ENCODE data around the gene SENP5. TPM values are rescaled to one million over a fixed set of nuclear protein-coding genes. Genes with fewer than 3 reads are reported as not detected.
"Not testable (repeated sequence)": the region's sequence is repeated elsewhere in the genome, so short reads cannot be mapped to it uniquely, and the experiment has no call there.

Gene SENP5, protein sequence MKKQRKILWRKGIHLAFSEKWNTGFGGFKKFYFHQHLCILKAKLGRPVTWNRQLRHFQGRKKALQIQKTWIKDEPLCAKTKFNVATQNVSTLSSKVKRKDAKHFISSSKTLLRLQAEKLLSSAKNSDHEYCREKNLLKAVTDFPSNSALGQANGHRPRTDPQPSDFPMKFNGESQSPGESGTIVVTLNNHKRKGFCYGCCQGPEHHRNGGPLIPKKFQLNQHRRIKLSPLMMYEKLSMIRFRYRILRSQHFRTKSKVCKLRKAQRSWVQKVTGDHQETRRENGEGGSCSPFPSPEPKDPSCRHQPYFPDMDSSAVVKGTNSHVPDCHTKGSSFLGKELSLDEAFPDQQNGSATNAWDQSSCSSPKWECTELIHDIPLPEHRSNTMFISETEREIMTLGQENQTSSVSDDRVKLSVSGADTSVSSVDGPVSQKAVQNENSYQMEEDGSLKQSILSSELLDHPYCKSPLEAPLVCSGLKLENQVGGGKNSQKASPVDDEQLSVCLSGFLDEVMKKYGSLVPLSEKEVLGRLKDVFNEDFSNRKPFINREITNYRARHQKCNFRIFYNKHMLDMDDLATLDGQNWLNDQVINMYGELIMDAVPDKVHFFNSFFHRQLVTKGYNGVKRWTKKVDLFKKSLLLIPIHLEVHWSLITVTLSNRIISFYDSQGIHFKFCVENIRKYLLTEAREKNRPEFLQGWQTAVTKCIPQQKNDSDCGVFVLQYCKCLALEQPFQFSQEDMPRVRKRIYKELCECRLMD
- total RNA-seq (10 to 100 TPM; 39.6 to 40.9 TPM), polyA plus RNA-seq (9.6 TPM)

DNA sequence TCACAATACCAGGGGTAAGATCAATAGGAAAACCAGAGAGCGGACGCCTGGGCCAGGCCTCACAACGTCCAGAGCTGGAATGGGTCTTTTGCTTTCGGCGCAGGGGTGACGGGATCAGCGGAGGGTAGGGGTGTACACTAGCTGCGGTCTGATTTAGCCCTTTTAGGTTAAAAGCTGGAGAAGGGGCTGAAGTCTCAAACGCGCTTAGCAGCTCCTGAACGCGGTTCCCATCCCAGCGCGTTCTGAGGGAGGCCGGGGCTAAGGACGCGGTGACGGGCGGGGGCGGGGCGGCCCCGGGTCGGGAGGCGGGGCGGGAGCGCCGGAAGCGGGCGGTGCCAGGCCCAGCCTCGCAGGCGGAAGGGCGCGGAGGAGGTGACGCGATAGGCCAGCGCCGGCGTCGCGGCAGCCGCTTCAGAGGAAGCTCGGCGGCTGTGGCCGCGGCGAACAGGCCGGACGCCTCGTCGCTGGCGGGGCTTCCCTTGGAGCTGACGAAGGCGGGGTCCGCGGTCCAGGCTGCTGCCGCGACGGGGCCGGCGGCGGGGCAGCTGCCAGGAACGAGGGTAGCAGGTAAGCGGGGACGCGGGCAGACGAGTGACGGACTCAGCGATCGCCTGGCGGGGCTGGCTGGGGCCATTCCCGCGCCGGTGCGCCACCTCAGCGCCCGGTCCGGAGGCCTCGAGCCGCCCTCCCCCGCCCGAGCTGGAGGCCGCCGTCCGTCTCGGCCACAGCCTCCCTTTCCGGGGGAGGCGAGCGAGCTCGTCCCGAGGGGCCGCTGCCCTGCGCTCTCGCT lies at the start of gene SENP5:
Gene SENP5, plus strand, starts transcription at position 414 of the 790 bp plus-strand sequence. CDS start 17,262 bp downstream, outside the sequence.
- H3K27ac ChIP-seq (ENCODE audit: low read depth, low read length): peak within 1 kb of the TSS; percentile 76
- Mint-ChIP-seq H3K4me1 (peaks cover 26 to 35% (median 30%) of the 10 kb centered on the region in 3 donors), H3K4me3 (peak within 1 kb of the TSS; percentile 93 to 98 (median 95)), H3K27ac (peak within 1 kb of the TSS; percentile 92 to 99 (median 98)), H3K9me3 (no peaks in the 10 kb centered on the region), H3K36me3 (peaks cover 0 to 12% (median 4%) of the 10 kb centered on the region in 3 donors), H3K27me3 (no peaks in the 10 kb centered on the region)
- POLR2A ChIA-PET: interaction anchor here (0.6 to 3.2 kb wide), 7 partner anchors 35 to 924 kb away, joined by 3 to 46 read pairs (median 4); partner anchors contain the start of genes FBXO45, LRCH3, NCBP2 and PAK2
- CTCF ChIA-PET: interaction anchor here (0.6 to 3.1 kb wide), 3 partner anchors 30 to 1005 kb away, joined by 4 to 22 read pairs (median 11); partner anchors contain the start of gene NCBP2
- peak; percentile 85 to 91 (median 86) for DNase-seq
- H3K9me3 ChIP-seq (ENCODE audit: low read length): no peaks in the 10 kb centered on the region
- no peaks in the 10 kb centered on the region for H3K36me3 ChIP-seq (ENCODE audit: insufficient read depth, low read length)
- peaks cover 16% of the 10 kb centered on the region for H3K4me1 ChIP-seq (ENCODE audit: insufficient read depth, low read length)
- H3K4me3 ChIP-seq (ENCODE audit: low read length): peak within 1 kb of the TSS; percentile 86
- no peaks in the 10 kb centered on the region for H3K27me3 ChIP-seq (ENCODE audit: insufficient read depth, low read length, poor library complexity, severe bottlenecking)

DNA sequence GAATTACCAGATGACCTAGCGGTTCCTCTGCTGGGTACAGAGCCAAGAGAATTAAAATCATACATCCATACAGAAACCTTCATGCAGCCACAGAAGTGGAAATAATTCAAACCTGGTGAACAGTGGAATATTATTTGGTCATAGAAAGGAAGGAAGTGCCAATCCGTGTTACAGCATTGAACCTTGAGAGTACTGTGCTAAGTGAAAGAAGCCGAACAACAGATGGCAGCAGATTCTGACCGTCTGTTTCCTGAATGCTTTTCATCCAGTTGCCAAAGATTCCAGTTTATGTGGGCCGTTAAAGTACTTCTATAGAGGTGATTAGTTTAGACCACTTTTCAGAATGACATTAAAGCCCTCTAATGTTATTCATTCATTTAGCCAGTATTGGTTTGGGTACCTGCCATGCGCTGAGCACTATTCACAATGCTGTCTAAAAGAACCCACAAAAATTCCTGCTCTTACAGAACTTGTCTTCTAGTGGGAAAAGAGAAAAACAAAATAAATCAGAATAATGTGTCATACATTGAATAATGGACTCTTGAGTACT lies 45.8 kb upstream of the SENP5 start:
- Histone ChIP-seq H3K36me3 (ENCODE audit: insufficient read depth, low read length) (peaks cover 44% of the 10 kb centered on the region), H3K27me3 (ENCODE audit: insufficient read depth, low read length, poor library complexity, severe bottlenecking) (no peaks in the 10 kb centered on the region), H3K9me3 (ENCODE audit: low read length) (no peaks in the 10 kb centered on the region), H3K4me1 (ENCODE audit: insufficient read depth, low read length) (no peaks in the 10 kb centered on the region), H3K4me3 (ENCODE audit: low read length) (no peak overlapping the region), H3K27ac (ENCODE audit: low read depth, low read length) (no peak overlapping the region)
- ChIA-PET CTCF (interaction anchor here (0.9 kb wide), 1 partner anchor 15 kb away, joined by 3 read pairs; no protein-coding TSS in a partner anchor), POLR2A (no interaction called here)
- H3K4me3 Mint-ChIP-seq: no peak overlapping the region
- H3K4me1 Mint-ChIP-seq: no peaks in the 10 kb centered on the region
- H3K27me3 Mint-ChIP-seq: no peaks in the 10 kb centered on the region
- no peaks in the 10 kb centered on the region for H3K9me3 Mint-ChIP-seq
- H3K36me3 Mint-ChIP-seq: peaks cover 6 to 78% (median 16%) of the 10 kb centered on the region in 3 donors
- H3K27ac Mint-ChIP-seq: peak overlapping the region in 3 of 8 donors; percentile 8 to 74 (median 60)
- no peak for DNase-seq

DNA sequence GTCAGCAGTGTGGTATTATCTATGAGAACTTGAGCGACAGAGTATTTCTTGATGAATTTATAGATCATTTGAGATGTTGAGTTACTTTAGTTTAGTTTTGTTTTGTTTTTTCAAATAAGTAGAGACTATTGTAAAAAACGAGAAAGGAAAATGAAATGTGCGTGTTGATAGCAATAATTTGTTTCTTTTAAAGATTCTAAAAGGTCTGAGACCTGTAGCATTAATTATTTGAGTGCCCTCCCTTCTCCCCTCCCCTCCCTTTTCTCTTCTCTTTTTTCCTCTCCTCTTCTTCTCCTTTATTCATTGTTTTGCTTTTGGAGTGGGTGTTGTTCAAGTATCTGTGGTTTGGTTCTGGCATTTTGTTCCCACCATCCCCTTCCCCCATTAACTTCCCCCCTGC lies 38.1 kb upstream of the SENP5 start:
- H3K9me3 Mint-ChIP-seq; CTCF ChIA-PET; H3K9me3 ChIP-seq (ENCODE audit: low read length); DNase-seq; H3K27ac ChIP-seq (ENCODE audit: low read depth, low read length); H3K4me1 Mint-ChIP-seq; H3K36me3 ChIP-seq (ENCODE audit: insufficient read depth, low read length); H3K27me3 ChIP-seq (ENCODE audit: insufficient read depth, low read length, poor library complexity, severe bottlenecking); H3K4me3 ChIP-seq (ENCODE audit: low read length); POLR2A ChIA-PET; H3K4me1 ChIP-seq (ENCODE audit: insufficient read depth, low read length); H3K4me3 Mint-ChIP-seq; H3K27me3 Mint-ChIP-seq: not testable (repeated sequence)
- Mint-ChIP-seq H3K27ac (peak overlapping the region in 3 of 8 donors; percentile 23 to 64 (median 35)), H3K36me3 (peaks cover 0 to 56% (median 5%) of the 10 kb centered on the region in 3 donors)

DNA sequence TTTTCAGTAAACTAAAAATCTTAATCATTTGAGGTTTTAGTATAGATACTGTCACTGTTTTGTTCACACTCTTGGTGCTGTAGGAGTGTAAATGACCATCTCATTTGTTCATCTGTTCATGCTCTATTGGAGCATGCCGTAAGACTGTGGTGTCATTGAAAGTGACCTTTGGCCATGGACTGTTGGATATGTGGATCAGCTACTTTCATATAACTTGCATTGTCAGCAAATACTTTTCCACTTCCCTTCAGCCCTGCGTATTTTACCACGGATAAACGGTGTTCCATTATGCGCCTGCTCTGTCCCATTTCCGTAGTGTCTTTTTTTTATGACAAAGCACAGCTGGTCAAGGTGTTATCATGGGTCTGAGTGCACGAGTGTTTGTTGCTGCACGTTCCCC lies 32.6 kb upstream of the SENP5 start:
- Histone ChIP-seq H3K4me1 (ENCODE audit: insufficient read depth, low read length) (no peaks in the 10 kb centered on the region), H3K27ac (ENCODE audit: low read depth, low read length) (no peak overlapping the region), H3K27me3 (ENCODE audit: insufficient read depth, low read length, poor library complexity, severe bottlenecking) (no peaks in the 10 kb centered on the region), H3K36me3 (ENCODE audit: insufficient read depth, low read length) (no peaks in the 10 kb centered on the region), H3K4me3 (ENCODE audit: low read length) (no peak overlapping the region), H3K9me3 (ENCODE audit: low read length) (no peaks in the 10 kb centered on the region)
- no peak overlapping the region for H3K4me3 Mint-ChIP-seq
- H3K36me3 Mint-ChIP-seq: peaks cover 0 to 18% (median 0%) of the 10 kb centered on the region in 3 donors
- peak overlapping the region in 1 of 8 donors; percentile 76 for H3K27ac Mint-ChIP-seq
- peaks cover 0 to 3% (median 2%) of the 10 kb centered on the region in 3 donors for H3K4me1 Mint-ChIP-seq
- no peaks in the 10 kb centered on the region for H3K9me3 Mint-ChIP-seq
- no peak for DNase-seq
- ChIA-PET POLR2A (interaction anchor here (0.6 kb wide), 2 partner anchors 16 to 34 kb away, joined by 3 read pairs; no protein-coding TSS in a partner anchor), CTCF (no interaction called here)
- H3K27me3 Mint-ChIP-seq: no peaks in the 10 kb centered on the region

DNA sequence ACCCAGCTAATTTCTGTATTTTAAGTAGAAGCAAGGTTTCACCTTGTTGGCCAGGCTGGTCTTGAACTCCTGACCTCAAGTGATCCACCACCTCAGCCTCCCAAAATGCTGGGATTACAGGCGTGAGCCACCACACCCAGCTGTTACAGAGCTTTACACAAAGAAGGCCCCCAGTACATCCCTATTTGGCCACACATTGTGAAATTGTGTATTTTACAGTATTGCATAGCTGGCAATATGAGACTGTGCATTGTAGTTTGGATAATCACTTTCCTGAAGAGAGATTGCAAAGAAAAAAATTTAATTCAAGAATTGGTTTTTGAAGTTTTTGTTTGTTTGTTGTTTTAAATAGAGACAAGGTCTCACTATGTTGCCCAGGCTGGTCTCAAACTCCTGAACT lies 31.1 kb upstream of the SENP5 start:
- H3K36me3 ChIP-seq (ENCODE audit: insufficient read depth, low read length); H3K4me3 ChIP-seq (ENCODE audit: low read length); H3K27me3 ChIP-seq (ENCODE audit: insufficient read depth, low read length, poor library complexity, severe bottlenecking); H3K36me3 Mint-ChIP-seq; H3K27me3 Mint-ChIP-seq; H3K4me1 Mint-ChIP-seq; H3K4me3 Mint-ChIP-seq; H3K27ac Mint-ChIP-seq; H3K9me3 ChIP-seq (ENCODE audit: low read length); H3K27ac ChIP-seq (ENCODE audit: low read depth, low read length); H3K4me1 ChIP-seq (ENCODE audit: insufficient read depth, low read length); DNase-seq; H3K9me3 Mint-ChIP-seq: not testable (repeated sequence)
- CTCF ChIA-PET: interaction anchor here (1.2 to 4.6 kb wide), 5 partner anchors 16 to 138 kb away, joined by 4 to 31 read pairs (median 11); partner anchors contain the start of genes NCBP2 and SENP5
- POLR2A ChIA-PET: interaction anchor here (0.6 kb wide), 1 partner anchor 126 kb away, joined by 9 read pairs; no protein-coding TSS in a partner anchor

DNA sequence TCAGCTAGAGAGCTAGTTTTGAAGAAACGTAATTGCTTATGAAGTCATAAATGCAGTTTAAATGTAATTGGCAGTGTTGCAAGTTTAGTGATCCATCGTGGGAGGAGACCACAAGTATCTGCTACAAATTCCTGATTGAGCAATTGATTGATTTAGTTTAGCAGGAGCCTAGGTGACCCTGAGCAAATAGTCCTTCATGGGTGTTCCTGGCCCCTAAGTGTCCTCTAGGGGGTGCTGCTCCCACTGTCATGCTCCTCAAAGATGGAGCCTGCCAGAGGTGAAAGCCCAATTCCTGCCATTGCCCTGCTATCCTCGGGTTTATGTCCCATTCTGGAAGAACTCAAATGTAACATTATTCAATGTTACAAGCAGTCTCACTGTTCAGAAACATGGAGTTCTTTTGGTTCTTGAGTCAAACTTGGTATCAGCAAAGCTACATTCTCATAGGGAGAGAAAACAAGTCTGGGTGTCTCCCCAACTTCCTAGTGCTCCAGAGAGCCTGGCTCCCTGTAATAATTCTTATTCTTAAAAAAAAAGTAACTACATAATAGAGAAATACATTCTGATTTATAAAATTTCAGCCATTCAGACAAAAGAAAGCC lies 29.8 kb upstream of the SENP5 start:
- Histone ChIP-seq H3K27ac (ENCODE audit: low read depth, low read length) (no peak overlapping the region), H3K4me3 (ENCODE audit: low read length) (no peak overlapping the region), H3K27me3 (ENCODE audit: insufficient read depth, low read length, poor library complexity, severe bottlenecking) (no peaks in the 10 kb centered on the region), H3K9me3 (ENCODE audit: low read length) (no peaks in the 10 kb centered on the region), H3K36me3 (ENCODE audit: insufficient read depth, low read length) (no peaks in the 10 kb centered on the region), H3K4me1 (ENCODE audit: insufficient read depth, low read length) (no peaks in the 10 kb centered on the region)
- DNase-seq: peak; percentile 59 to 82 (median 62)
- Mint-ChIP-seq H3K9me3 (no peaks in the 10 kb centered on the region), H3K27ac (peak overlapping the region in 1 of 8 donors; percentile 5), H3K4me1 (peaks cover 0 to 3% (median 2%) of the 10 kb centered on the region in 3 donors), H3K27me3 (no peaks in the 10 kb centered on the region), H3K36me3 (no peaks in the 10 kb centered on the region), H3K4me3 (no peak overlapping the region)
- ChIA-PET POLR2A (no interaction called here), CTCF (interaction anchor here (0.9 to 4.6 kb wide), 9 partner anchors 15 to 192 kb away, joined by 3 to 31 read pairs (median 4); partner anchors contain the start of genes MELTF, NCBP2, PIGZ and SENP5)

DNA sequence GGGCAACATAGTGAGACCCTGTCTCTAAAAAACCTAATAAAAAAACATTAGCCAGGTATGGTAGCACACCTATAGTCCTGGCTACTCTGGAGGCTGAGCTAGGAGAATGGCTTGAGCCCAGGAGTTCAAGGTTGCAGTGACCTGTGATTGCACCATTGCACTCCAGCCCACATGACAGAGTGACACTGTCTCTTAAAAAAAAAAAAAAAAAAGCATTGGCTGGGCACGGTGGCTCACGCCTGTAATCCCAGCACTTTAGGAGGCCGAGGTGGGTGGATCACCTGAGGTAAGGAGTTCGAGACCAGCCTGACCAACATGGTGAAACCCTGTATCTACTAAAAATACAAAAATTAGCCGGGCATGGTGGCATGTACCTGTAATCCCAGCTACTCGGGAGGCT lies 28.4 kb upstream of the SENP5 start:
- H3K36me3 Mint-ChIP-seq; DNase-seq; H3K27ac ChIP-seq (ENCODE audit: low read depth, low read length); H3K27me3 Mint-ChIP-seq; H3K27ac Mint-ChIP-seq; H3K4me3 ChIP-seq (ENCODE audit: low read length); H3K36me3 ChIP-seq (ENCODE audit: insufficient read depth, low read length); H3K9me3 ChIP-seq (ENCODE audit: low read length); POLR2A ChIA-PET; H3K4me1 Mint-ChIP-seq; H3K27me3 ChIP-seq (ENCODE audit: insufficient read depth, low read length, poor library complexity, severe bottlenecking); H3K9me3 Mint-ChIP-seq; H3K4me1 ChIP-seq (ENCODE audit: insufficient read depth, low read length); H3K4me3 Mint-ChIP-seq: not testable (repeated sequence)
- CTCF ChIA-PET: interaction anchor here (4.6 kb wide), 1 partner anchor 131 kb away, joined by 31 read pairs; no protein-coding TSS in a partner anchor

All from CD8-positive, alpha-beta memory T cell (primary cell).